Stimulated activated CD4-positive, alpha-beta T cell treated with anti-CD3 and anti-CD28 coated beads, Interleukin-15, amount 100 ng/mL, for 24 hours (primary cell): Measurements from ENCODE around the gene TMEM252.

Source experiments
- DNase-seq: peaks from one replicate; pipeline ENCODE4 v3.0.0-alpha.2; 2020

Gene TMEM252

GRCh38 chr9:68540712-68541535 is at the start of gene TMEM252:
TMEM252 (minus strand) TSS chr9:68540883; CDS start chr9:68540814, 69 bp downstream.
- no peak for DNase-seq

- DNase-seq, result no peak
These were observed 44.5 kb upstream of the TMEM252 start for GRCh38 chr9:68585034-68585761.

- peak; percentile 86 for DNase-seq
These were observed 43.7 kb upstream of the TMEM252 start for GRCh38 chr9:68584189-68585033.

GRCh38 chr9:68581696-68582095 is 41.0 kb upstream of the TMEM252 start:
- no peak for DNase-seq

GRCh38 chr9:68577774-68578591 is 37.3 kb upstream of the TMEM252 start:
- DNase-seq, result no peak

GRCh38 chr9:68575817-68576216 is 35.1 kb upstream of the TMEM252 start:
- no peak for DNase-seq

GRCh38 chr9:68574150-68574549 is 33.5 kb upstream of the TMEM252 start:
- no peak for DNase-seq

- no peak for DNase-seq
These were observed 26.9 kb upstream of the TMEM252 start for GRCh38 chr9:68567565-68567964.

GRCh38 chr9:68562461-68562860 is 21.8 kb upstream of the TMEM252 start:
- DNase-seq, result no peak

GRCh38 chr9:68560071-68560844 is 19.6 kb upstream of the TMEM252 start:
- peak; percentile 71 for DNase-seq

- no peak for DNase-seq
These were observed 17.9 kb upstream of the TMEM252 start for GRCh38 chr9:68558545-68558944.

- no peak for DNase-seq
These were observed 14.9 kb upstream of the TMEM252 start for GRCh38 chr9:68555437-68556150.

- no peak for DNase-seq
These were observed 12.2 kb upstream of the TMEM252 start for GRCh38 chr9:68552700-68553476.

- no peak for DNase-seq
These were observed 10.5 kb upstream of the TMEM252 start for GRCh38 chr9:68551191-68551590.

GRCh38 chr9:68548241-68548640 is 7.6 kb upstream of the TMEM252 start:
- DNase-seq, result no peak

GRCh38 chr9:68547417-68547816 is 6.7 kb upstream of the TMEM252 start:
- no peak for DNase-seq

- no peak for DNase-seq
These were observed 6.1 kb upstream of the TMEM252 start for GRCh38 chr9:68546596-68547390.

- no peak for DNase-seq
These were observed 4.5 kb upstream of the TMEM252 start for GRCh38 chr9:68545033-68545705.

GRCh38 chr9:68541568-68541967 is 885 bp upstream of the TMEM252 start:
- DNase-seq, result no peak
